NCI-H2196 (cell line): ENCODE measurements around the gene UNC5B.

Experiments used
- DNase-seq: peaks from one replicate; lab custom pipeline; 2025; ENCODE audit not compliant: unreplicated experiment; lab: John Stamatoyannopoulos, UW

UNC5B gene

DNA sequence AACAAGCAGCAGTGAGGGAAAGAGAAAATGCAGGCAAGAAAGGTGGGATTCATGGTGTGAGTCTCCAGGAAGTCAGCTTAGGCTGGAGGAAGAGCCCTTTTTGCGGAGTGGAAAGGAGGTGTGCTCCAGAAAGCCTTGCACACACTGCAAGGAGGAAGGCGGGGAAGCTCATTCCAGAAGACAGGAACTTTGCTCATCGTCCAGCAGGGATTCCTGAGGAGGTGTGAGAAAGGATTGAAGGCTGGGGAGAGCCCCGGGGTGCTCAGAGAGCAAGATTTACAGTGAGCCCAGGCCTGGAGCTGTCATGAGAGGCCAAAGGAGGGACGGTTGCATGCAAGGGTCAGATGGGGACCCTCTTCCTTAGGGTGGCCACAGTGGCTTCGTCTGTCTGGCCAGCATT, 124.3 kb downstream of the UNC5B start:
- DNase-seq: no peak

DNA sequence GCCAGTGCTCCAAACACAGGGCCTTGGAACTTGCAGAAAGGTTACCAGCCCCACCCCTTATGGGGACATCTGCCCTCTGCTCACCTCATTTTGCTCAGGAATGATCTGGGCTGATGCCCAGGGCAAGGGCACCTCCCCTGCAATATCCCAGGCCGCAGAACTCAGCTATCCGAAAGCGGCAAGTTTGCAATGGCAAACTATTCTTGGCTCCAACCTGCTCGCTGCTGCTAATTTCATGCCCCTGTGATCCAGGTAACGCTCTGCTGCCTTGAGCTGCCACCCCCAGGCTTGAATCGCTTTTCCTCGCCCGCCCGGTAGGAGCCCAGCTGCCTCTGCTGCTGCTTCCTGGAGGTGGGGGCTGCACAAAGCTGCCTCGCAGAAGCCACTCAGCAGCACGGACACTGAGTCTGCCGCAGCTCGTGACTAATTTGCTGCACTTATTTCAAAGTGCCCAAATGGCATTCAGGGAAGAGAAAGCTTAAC, 124.9 kb downstream of the UNC5B start:
- DNase-seq: no peak

DNA sequence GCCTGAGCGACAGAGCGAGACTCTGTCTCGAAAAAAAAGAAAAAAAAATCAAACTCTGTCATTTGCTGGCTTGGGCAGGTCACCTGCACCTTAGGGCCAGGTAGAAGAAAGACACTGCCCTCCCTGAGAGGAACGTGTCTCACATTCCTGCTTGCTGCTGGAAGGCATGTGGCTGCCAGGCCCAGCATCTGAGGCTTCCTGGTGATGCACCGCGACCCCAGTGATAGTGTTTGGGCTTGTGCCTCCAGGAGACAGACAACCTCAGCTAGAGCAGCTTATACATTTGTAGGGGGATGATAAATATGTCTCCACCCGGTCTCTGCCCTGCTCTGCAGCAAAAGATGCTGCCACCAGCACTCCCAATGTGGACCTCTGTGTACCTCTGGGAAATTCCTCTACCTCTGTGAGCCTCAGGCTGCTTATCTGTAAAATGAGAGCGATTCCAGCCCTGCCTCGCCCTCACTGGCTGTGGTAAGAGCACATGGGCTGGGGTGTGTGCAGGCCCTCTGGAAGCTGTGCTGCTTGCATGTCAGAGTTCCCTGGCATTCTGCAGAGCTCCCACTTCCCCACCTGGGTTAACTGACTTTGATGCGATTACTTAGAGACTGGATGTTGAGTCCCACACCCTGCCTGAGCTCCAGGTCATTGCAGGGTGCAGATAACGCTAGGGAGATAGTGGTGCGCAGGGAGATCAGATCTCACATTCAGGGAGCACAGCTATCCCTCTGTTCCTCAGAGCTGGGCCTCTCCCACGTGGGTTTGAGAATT, 126.5 kb downstream of the UNC5B start:
- DNase-seq: no peak

- DNase-seq: no peak
These were observed 127.6 kb downstream of the UNC5B start for GRCh38 chr10:71339796-71340589.

- DNase-seq: no peak
These were observed 130.4 kb downstream of the UNC5B start for GRCh38 chr10:71342573-71343391.

DNA sequence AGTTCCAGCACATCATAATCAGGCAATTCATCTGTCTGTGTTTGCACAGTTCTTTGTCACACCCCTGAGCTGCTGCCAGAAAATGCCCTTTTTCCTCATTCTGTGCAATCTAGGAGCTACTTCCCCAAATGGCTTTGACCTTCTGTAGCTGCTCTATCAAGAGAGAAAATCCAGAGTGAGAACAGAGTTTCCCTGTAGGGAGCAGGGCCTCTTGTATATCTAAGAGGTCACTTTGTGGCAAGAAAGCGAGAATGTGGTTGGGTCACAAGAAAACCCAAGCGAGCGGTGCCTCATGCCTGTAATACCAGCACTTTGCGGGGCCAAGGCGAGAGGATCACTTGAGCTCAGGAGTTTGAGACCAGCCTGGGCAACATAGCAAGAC, 131.0 kb downstream of the UNC5B start:
- DNase-seq: no peak

DNA sequence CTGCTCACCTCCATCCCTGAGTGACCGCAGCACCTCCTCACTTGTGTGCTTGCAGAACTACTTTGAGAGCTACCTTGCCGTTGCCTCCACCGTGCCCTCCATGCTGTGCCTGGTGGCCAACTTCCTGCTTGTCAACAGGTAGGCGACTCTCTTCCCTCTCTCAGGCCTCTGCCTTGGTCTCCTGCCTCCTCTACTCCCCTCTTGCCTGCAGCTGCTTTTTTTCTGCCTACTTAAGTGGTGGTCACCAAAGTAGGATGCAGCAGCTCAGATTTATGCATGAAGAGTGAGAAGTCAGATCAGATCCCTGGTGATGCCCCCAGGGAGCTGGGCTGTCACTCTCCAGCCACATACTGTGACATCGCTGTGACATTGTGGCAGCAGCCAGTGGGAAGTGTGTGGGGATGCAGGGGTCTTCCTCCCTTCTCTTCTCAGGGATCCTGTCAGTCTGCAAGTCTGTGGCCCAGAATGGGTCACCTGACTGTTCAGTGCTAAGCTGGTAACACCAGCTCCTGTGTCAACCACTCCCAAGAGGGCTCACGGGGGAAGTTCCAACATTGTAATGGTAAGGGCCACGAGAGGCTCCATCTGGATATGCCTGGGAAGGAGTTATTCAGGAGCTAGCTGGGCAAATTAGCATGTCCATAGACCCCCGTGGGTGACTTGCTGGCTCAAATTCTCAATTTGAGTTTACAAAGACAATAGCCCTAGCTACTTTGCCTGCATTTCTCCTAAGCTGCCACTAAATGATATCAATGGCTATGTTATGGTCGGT, 132.0 kb downstream of the UNC5B start:
- DNase-seq: no peak

DNA sequence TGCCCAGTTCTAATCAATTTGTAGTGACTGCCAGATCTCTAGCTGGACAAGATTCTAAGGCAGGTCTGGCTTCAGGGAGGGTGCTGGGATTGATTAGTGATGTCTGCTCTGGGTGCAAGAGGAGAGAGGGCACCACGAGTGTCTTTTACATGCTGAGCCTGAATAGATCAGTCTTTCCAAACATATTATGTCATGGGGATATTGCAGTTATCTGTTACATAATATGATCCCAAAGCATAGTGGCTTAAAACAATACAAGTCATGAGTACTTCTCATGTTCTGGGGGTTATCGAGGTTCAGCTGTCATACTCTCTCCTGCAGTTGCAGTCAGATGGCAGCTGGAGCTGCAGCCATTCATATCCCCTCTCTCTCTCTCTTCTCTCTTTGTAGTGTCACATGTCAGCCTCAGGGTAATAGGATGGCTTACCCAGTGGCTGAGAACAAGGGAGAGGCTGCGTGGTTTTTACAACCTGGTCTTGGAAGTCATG, 132.7 kb downstream of the UNC5B start:
- no peak for DNase-seq

GRCh38 chr10:71345694-71346093, 133.3 kb downstream of the UNC5B start:
- DNase-seq: no peak

- no peak for DNase-seq
These were observed 134.4 kb downstream of the UNC5B start for GRCh38 chr10:71346731-71347130.

- DNase-seq: no peak
These were observed 135.4 kb downstream of the UNC5B start for GRCh38 chr10:71347587-71348395.

DNA sequence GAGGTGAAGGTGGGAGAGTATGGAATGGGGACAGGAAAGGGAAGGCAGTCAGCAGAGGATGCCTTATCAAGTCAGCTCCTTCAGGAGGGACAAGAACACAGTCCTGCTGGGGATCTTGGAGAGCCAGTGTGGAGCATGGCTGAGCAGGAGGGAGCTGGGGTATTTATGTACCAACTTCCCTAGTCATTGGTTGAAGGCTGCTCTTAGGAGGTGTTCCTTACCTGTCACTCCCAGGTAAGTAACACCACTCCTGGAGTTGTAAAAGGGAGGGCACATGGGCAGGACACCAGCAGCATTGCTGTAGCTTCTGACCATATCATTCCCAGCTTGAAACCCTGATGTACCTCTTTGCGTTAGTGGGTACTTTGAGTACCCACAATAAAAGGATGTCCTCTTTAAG, 136.5 kb downstream of the UNC5B start:
- no peak for DNase-seq

- no peak for DNase-seq
These were observed 137.0 kb downstream of the UNC5B start for GRCh38 chr10:71349406-71349805.

GRCh38 chr10:71351087-71351486, 138.7 kb downstream of the UNC5B start:
- DNase-seq: no peak

DNA sequence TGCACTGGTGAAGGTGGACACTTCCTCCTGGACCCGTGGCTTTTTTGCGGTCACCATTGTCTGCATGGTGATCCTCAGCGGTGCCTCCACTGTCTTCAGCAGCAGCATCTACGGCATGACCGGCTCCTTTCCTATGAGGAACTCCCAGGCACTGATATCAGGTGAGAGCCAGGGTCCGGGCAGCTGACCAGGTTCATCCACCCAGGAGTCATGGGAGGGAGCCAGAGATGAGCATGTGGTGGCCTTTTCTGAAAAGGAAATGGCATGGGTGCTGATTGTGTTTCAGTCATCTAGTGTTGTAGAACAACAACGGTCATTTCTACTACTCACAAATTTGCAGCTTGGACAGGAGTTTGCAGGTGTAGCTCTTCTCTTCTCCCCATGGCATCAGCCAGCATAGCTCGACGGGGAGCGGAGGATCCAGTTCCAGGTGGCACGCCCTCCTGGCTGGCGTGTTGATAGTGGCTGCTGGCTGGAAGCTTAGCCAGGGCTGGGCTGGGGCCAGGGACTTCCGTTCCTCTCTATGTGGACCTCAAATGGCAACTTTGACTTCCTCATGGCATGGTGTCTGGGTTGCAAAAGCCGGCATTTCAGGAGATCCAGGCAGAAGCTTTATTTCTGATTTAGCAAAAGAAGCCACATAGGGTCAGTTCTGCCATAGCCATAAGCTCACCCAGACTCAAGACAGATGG, 139.4 kb downstream of the UNC5B start:
- peak; percentile 33 for DNase-seq
